Activated naive CD8-positive, alpha-beta T cell treated with anti-CD3 and anti-CD28 coated beads for 36 hours (primary cell): ENCODE results near the gene TBC1D22A. TPM values are rescaled to one million over a fixed set of nuclear protein-coding genes. Genes with fewer than 3 reads are reported as not detected.

Experiments used
- DNase-seq: peaks from one replicate; pipeline ENCODE4 v3.0.0; 2021
- H3K27ac Mint-ChIP-seq: one replicate; pipeline ENCODE4 v1.8.0; 2022; ENCODE audit warnings: mild to moderate bottlenecking, moderate library complexity, mixed read lengths
- H3K27me3 Mint-ChIP-seq: one replicate; pipeline ENCODE4 v1.8.0; 2022; ENCODE audit warnings: mild to moderate bottlenecking, mixed read lengths
- H3K36me3 Mint-ChIP-seq: one replicate; pipeline ENCODE4 v1.8.0; 2021; ENCODE audit warnings: mild to moderate bottlenecking, mixed read lengths
- H3K4me1 Mint-ChIP-seq: one replicate; pipeline ENCODE4 v1.8.0; 2021; ENCODE audit warnings: mixed read lengths
- H3K4me3 Mint-ChIP-seq: one replicate; pipeline ENCODE4 v1.8.0; 2022; ENCODE audit warnings: mild to moderate bottlenecking, moderate library complexity, mixed read lengths
- H3K9me3 Mint-ChIP-seq: one replicate; pipeline ENCODE4 v1.8.0; 2022; ENCODE audit warnings: mixed read lengths
- total RNA-seq, 2 experiments: library from RNA; stranded (reverse); gene quantifications; one replicate each; pipeline ENCODE4 v1.2.3, GENCODE V29; 2021

TBC1D22A gene
- total RNA-seq, 2 experiments from 2014 or later, result 42.1 to 42.4 TPM

- Mint-ChIP-seq H3K27ac (no peak overlapping the region), H3K27me3 (no peaks in the 10 kb centered on the region), H3K9me3 (no peaks in the 10 kb centered on the region), H3K36me3 (peaks cover 14% of the 10 kb centered on the region), H3K4me3 (no peak overlapping the region), H3K4me1 (peaks cover 6% of the 10 kb centered on the region)
- no peak for DNase-seq
Measured at GRCh38 chr22:46990937-46991550, 228.6 kb downstream of the TBC1D22A start.

GRCh38 chr22:46991666-46992065 is 229.2 kb downstream of the TBC1D22A start:
- DNase-seq, result no peak
- no peak overlapping the region for H3K4me3 Mint-ChIP-seq
- peaks cover 8% of the 10 kb centered on the region for H3K4me1 Mint-ChIP-seq
- peaks cover 14% of the 10 kb centered on the region for H3K36me3 Mint-ChIP-seq
- no peaks in the 10 kb centered on the region for H3K9me3 Mint-ChIP-seq
- no peaks in the 10 kb centered on the region for H3K27me3 Mint-ChIP-seq
- H3K27ac Mint-ChIP-seq, result no peak overlapping the region

GRCh38 chr22:46992121-46992731 is 229.8 kb downstream of the TBC1D22A start:
- no peaks in the 10 kb centered on the region for H3K9me3 Mint-ChIP-seq
- no peak overlapping the region for H3K27ac Mint-ChIP-seq
- H3K4me1 Mint-ChIP-seq, result peaks cover 4% of the 10 kb centered on the region
- DNase-seq, result no peak
- no peak overlapping the region for H3K4me3 Mint-ChIP-seq
- peaks cover 14% of the 10 kb centered on the region for H3K36me3 Mint-ChIP-seq
- no peaks in the 10 kb centered on the region for H3K27me3 Mint-ChIP-seq

- H3K27ac Mint-ChIP-seq, result no peak overlapping the region
- H3K9me3 Mint-ChIP-seq, result no peaks in the 10 kb centered on the region
- no peak overlapping the region for H3K4me3 Mint-ChIP-seq
- no peaks in the 10 kb centered on the region for H3K27me3 Mint-ChIP-seq
- H3K4me1 Mint-ChIP-seq, result peaks cover 3% of the 10 kb centered on the region
- peaks cover 14% of the 10 kb centered on the region for H3K36me3 Mint-ChIP-seq
- no peak for DNase-seq
Measured at GRCh38 chr22:46993633-46994032, 231.2 kb downstream of the TBC1D22A start.

GRCh38 chr22:46994265-46994664 is 231.8 kb downstream of the TBC1D22A start:
- peaks cover 15% of the 10 kb centered on the region for H3K36me3 Mint-ChIP-seq
- H3K27me3 Mint-ChIP-seq, result no peaks in the 10 kb centered on the region
- DNase-seq, result no peak
- no peak overlapping the region for H3K27ac Mint-ChIP-seq
- no peak overlapping the region for H3K4me3 Mint-ChIP-seq
- H3K4me1 Mint-ChIP-seq, result peaks cover 3% of the 10 kb centered on the region
- H3K9me3 Mint-ChIP-seq, result no peaks in the 10 kb centered on the region

- H3K4me3 Mint-ChIP-seq, result no peak overlapping the region
- no peak for DNase-seq
- H3K27me3 Mint-ChIP-seq, result no peaks in the 10 kb centered on the region
- H3K4me1 Mint-ChIP-seq, result peaks cover 3% of the 10 kb centered on the region
- no peaks in the 10 kb centered on the region for H3K9me3 Mint-ChIP-seq
- no peak overlapping the region for H3K27ac Mint-ChIP-seq
- H3K36me3 Mint-ChIP-seq, result peaks cover 13% of the 10 kb centered on the region
Measured at GRCh38 chr22:46994983-46995382, 232.5 kb downstream of the TBC1D22A start.

GRCh38 chr22:46995501-46996360 is 233.3 kb downstream of the TBC1D22A start:
- DNase-seq, result no peak
- H3K36me3 Mint-ChIP-seq, result peaks cover 11% of the 10 kb centered on the region
- H3K27me3 Mint-ChIP-seq, result no peaks in the 10 kb centered on the region
- H3K27ac Mint-ChIP-seq, result no peak overlapping the region
- no peak overlapping the region for H3K4me3 Mint-ChIP-seq
- no peaks in the 10 kb centered on the region for H3K9me3 Mint-ChIP-seq
- peaks cover 11% of the 10 kb centered on the region for H3K4me1 Mint-ChIP-seq

- Mint-ChIP-seq H3K27ac (no peak overlapping the region), H3K9me3 (no peaks in the 10 kb centered on the region), H3K36me3 (peaks cover 5% of the 10 kb centered on the region), H3K4me3 (no peak overlapping the region), H3K27me3 (no peaks in the 10 kb centered on the region), H3K4me1 (peaks cover 14% of the 10 kb centered on the region)
- DNase-seq, result no peak
Measured at GRCh38 chr22:46996595-46997310, 234.3 kb downstream of the TBC1D22A start.

- no peak overlapping the region for H3K4me3 Mint-ChIP-seq
- no peaks in the 10 kb centered on the region for H3K9me3 Mint-ChIP-seq
- H3K36me3 Mint-ChIP-seq, result peaks cover 3% of the 10 kb centered on the region
- DNase-seq, result no peak
- no peaks in the 10 kb centered on the region for H3K27me3 Mint-ChIP-seq
- H3K4me1 Mint-ChIP-seq, result peaks cover 14% of the 10 kb centered on the region
- H3K27ac Mint-ChIP-seq, result no peak overlapping the region
Measured at GRCh38 chr22:46997311-46997970, 235.0 kb downstream of the TBC1D22A start.

GRCh38 chr22:46998331-46998730 is 235.9 kb downstream of the TBC1D22A start:
- H3K4me3 Mint-ChIP-seq, result no peak overlapping the region

GRCh38 chr22:47000256-47000655 is 237.8 kb downstream of the TBC1D22A start:
- no peaks in the 10 kb centered on the region for H3K9me3 Mint-ChIP-seq
- H3K4me1 Mint-ChIP-seq, result peaks cover 14% of the 10 kb centered on the region
- peak overlapping the region; percentile 9 for H3K27ac Mint-ChIP-seq
- peaks cover 3% of the 10 kb centered on the region for H3K36me3 Mint-ChIP-seq
- H3K4me3 Mint-ChIP-seq, result no peak overlapping the region
- DNase-seq, result no peak
- H3K27me3 Mint-ChIP-seq, result no peaks in the 10 kb centered on the region

More at GRCh38 chr22:46998331-46998730, 235.9 kb downstream of the TBC1D22A start:
- Mint-ChIP-seq H3K9me3 (no peaks in the 10 kb centered on the region), H3K27me3 (no peaks in the 10 kb centered on the region), H3K36me3 (peaks cover 3% of the 10 kb centered on the region), H3K4me1 (peaks cover 14% of the 10 kb centered on the region), H3K27ac (no peak overlapping the region)
- DNase-seq, result no peak

- Mint-ChIP-seq H3K27ac (no peak overlapping the region), H3K4me3 (no peak overlapping the region), H3K4me1 (peaks cover 14% of the 10 kb centered on the region), H3K9me3 (no peaks in the 10 kb centered on the region), H3K36me3 (peaks cover 3% of the 10 kb centered on the region), H3K27me3 (no peaks in the 10 kb centered on the region)
- DNase-seq, result no peak
Measured at GRCh38 chr22:47000888-47001287, 238.4 kb downstream of the TBC1D22A start.

- no peaks in the 10 kb centered on the region for H3K27me3 Mint-ChIP-seq
- no peaks in the 10 kb centered on the region for H3K9me3 Mint-ChIP-seq
- DNase-seq, result no peak
- no peak overlapping the region for H3K27ac Mint-ChIP-seq
- peaks cover 3% of the 10 kb centered on the region for H3K36me3 Mint-ChIP-seq
- peaks cover 13% of the 10 kb centered on the region for H3K4me1 Mint-ChIP-seq
- H3K4me3 Mint-ChIP-seq, result no peak overlapping the region
Measured at GRCh38 chr22:47001288-47001687, 238.8 kb downstream of the TBC1D22A start.

- H3K9me3 Mint-ChIP-seq, result no peaks in the 10 kb centered on the region
- H3K4me3 Mint-ChIP-seq, result no peak overlapping the region
- H3K4me1 Mint-ChIP-seq, result peaks cover 11% of the 10 kb centered on the region
- no peak for DNase-seq
- H3K36me3 Mint-ChIP-seq, result peaks cover 4% of the 10 kb centered on the region
- no peak overlapping the region for H3K27ac Mint-ChIP-seq
- H3K27me3 Mint-ChIP-seq, result no peaks in the 10 kb centered on the region
Measured at GRCh38 chr22:47002692-47003091, 240.2 kb downstream of the TBC1D22A start.
